H1 (cell line): ENCODE measurements around the gene PROK1. TPM values are rescaled to one million over a fixed set of nuclear protein-coding genes. Genes with fewer than 3 reads are reported as not detected.
A peak's percentile ranks its signal among the peaks of the same experiment; 100 is the strongest.

Source experiments
- CTCF ChIA-PET: fragments of 300-600 bp; sonication (Branson Sonifier 250); formaldehyde crosslinking; loops from one replicate; lab custom pipeline; 2021; ENCODE audit not compliant: partially characterized antibody; lab: Charles Lee
- POLR2A ChIA-PET: fragments of 300-600 bp; sonication (Branson Sonifier 250); formaldehyde crosslinking; loops from one replicate; lab custom pipeline; 2021; ENCODE audit warnings: inconsistent platforms; ENCODE audit not compliant: partially characterized antibody; lab: Charles Lee
- DNase-seq, 2 experiments: peaks; one replicate each; pipeline versions ENCODE4 v3.0.0 to v3.0.0-alpha.2; 2010 to 2022; ENCODE audit warnings: low spot score in 2 of 2, low read depth in 1 of 2, mixed read lengths in 1 of 2
- FAIRE-seq: peaks from 2 replicates; lab custom pipeline; 2011; peaks lifted over from hg19 to GRCh38; lab: Jason Lieb, UNC
- H2AFZ ChIP-seq: 2 replicates; pipeline ENCODE4 v1.8.1; 2012; ENCODE audit warnings: low read length, inconsistent platforms
- H2AK5ac ChIP-seq: 2 replicates; pipeline ENCODE4 v1.6.1; 2013; ENCODE audit warnings: low read depth, low read length
- H2BK120ac ChIP-seq: replicated peaks from 2 replicates; pipeline ENCODE3; 2013; ENCODE audit warnings: low read depth, low read length, inconsistent platforms
- H2BK12ac ChIP-seq: 2 replicates; pipeline ENCODE4 v1.6.1; 2013; ENCODE audit warnings: low read depth, low read length
- H2BK15ac ChIP-seq: 2 replicates; pipeline ENCODE4 v1.6.1; 2013; ENCODE audit warnings: low read length
- H2BK20ac ChIP-seq: 2 replicates; pipeline ENCODE4 v1.6.1; 2013; ENCODE audit warnings: low read length
- H2BK5ac ChIP-seq: 2 replicates; pipeline ENCODE4 v1.6.1; 2013; ENCODE audit warnings: low read depth, low read length
- H3K14ac ChIP-seq: 2 replicates; pipeline ENCODE4 v1.6.1; 2013; ENCODE audit warnings: inconsistent platforms; ENCODE audit not compliant: insufficient read length
- H3K18ac ChIP-seq: 2 replicates; pipeline ENCODE4 v1.6.1; 2013; ENCODE audit warnings: low read length; ENCODE audit errors: extremely low read depth
- H3K23ac ChIP-seq: 2 replicates; pipeline ENCODE4 v1.6.1; 2013; ENCODE audit warnings: inconsistent platforms; ENCODE audit not compliant: insufficient read length
- H3K23me2 ChIP-seq: 2 replicates; pipeline ENCODE4 v1.6.1; 2013; ENCODE audit warnings: low read depth, low read length
- H3K27ac ChIP-seq: 2 replicates; pipeline ENCODE4 v1.6.1; 2011; ENCODE audit warnings: low read depth, low read length, inconsistent platforms
- H3K27me3 ChIP-seq, 4 experiments: replicated peaks in 1 of 4; 1 replicate in 1 of 4; 2 replicates in 3 of 4; pipeline versions ENCODE4 v1.6.1 to v1.8.1; 2011 to 2013; ENCODE audit warnings: low read length in 3 of 4, mild to moderate bottlenecking in 3 of 4, inconsistent platforms in 2 of 4, mixed read lengths in 2 of 4, moderate library complexity in 1 of 4; ENCODE audit not compliant: control insufficient read depth in 3 of 4, insufficient read depth in 3 of 4; ENCODE audit errors: extremely low read depth in 1 of 4
- H3K36me3 ChIP-seq, 4 experiments: 2 replicates each; pipeline versions ENCODE4 v1.6.1 to v1.8.1; 2011 to 2013; ENCODE audit warnings: mild to moderate bottlenecking in 4 of 4, low read length in 3 of 4, moderate library complexity in 2 of 4, control low read depth in 1 of 4, inconsistent platforms in 1 of 4; ENCODE audit not compliant: insufficient read depth in 4 of 4, control insufficient read depth in 2 of 4
- H3K4ac ChIP-seq: replicated peaks from 2 replicates; pipeline ENCODE3; 2013; ENCODE audit warnings: low read length, low read depth, mixed read lengths, inconsistent platforms; ENCODE audit not compliant: insufficient read length
- H3K4me1 ChIP-seq, 4 experiments: replicated peaks in 1 of 4; 1 replicate in 1 of 4; 2 replicates in 3 of 4; pipeline versions ENCODE4 v1.6.1 to v1.8.1; 2011 to 2013; ENCODE audit warnings: low read length in 3 of 4, inconsistent platforms in 2 of 4, mixed read lengths in 1 of 4; ENCODE audit not compliant: insufficient read depth in 4 of 4, control insufficient read depth in 3 of 4
- H3K4me2 ChIP-seq, 2 experiments: 2 replicates each; pipeline versions ENCODE4 v1.6.1 to v1.8.1; 2011 to 2013; ENCODE audit warnings: low read depth in 2 of 2, low read length in 2 of 2, control low read depth in 1 of 2, inconsistent platforms in 1 of 2, mild to moderate bottlenecking in 1 of 2; ENCODE audit not compliant: insufficient read depth in 1 of 2
- H3K4me3 ChIP-seq, 4 experiments: fragments of 200-600, 300-600 bp in 1 of 4; sonication (generic), shearing (Covaris generic), sonication (Bioruptor Twin) in 1 of 4; 2 replicates each; pipeline versions ENCODE4 v1.5.1 to v1.8.1; 2011 to 2016; ENCODE audit warnings: low read length in 4 of 4, low read depth in 3 of 4, control low read depth in 2 of 4, inconsistent platforms in 2 of 4, mild to moderate bottlenecking in 2 of 4, mixed read lengths in 1 of 4, moderate library complexity in 1 of 4; ENCODE audit not compliant: insufficient read depth in 2 of 4; ENCODE audit errors: extremely low read depth in 1 of 4
- H3K56ac ChIP-seq: replicated peaks from 2 replicates; pipeline ENCODE3; 2013; ENCODE audit warnings: low read depth, mild to moderate bottlenecking, mixed read lengths, low read length, inconsistent platforms; ENCODE audit not compliant: insufficient read length
- H3K79me1 ChIP-seq: 2 replicates; pipeline ENCODE4 v1.6.1; 2013; ENCODE audit warnings: low read depth, low read length, control low read depth
- H3K79me2 ChIP-seq, 2 experiments: 2 replicates each; pipeline versions ENCODE4 v1.6.1 to v1.8.1; 2012 to 2013; ENCODE audit warnings: low read length in 2 of 2, mild to moderate bottlenecking in 2 of 2, inconsistent platforms in 1 of 2; ENCODE audit not compliant: insufficient read depth in 2 of 2, control insufficient read depth in 1 of 2
- H3K9ac ChIP-seq, 4 experiments: replicated peaks in 1 of 4; 1 replicate in 1 of 4; 2 replicates in 3 of 4; pipeline versions ENCODE4 v1.6.1 to v1.8.1; 2011 to 2013; ENCODE audit warnings: low read depth in 3 of 4, low read length in 3 of 4, control low read depth in 2 of 4, mild to moderate bottlenecking in 2 of 4, moderate library complexity in 2 of 4, inconsistent platforms in 1 of 4; ENCODE audit errors: extremely low read depth in 1 of 4
- H3K9me3 ChIP-seq, 2 experiments: 2 replicates each; pipeline versions ENCODE4 v1.6.1 to v1.8.1; 2012 to 2013; ENCODE audit warnings: mild to moderate bottlenecking in 2 of 2, moderate library complexity in 2 of 2, control low read depth in 1 of 2, inconsistent platforms in 1 of 2, low read depth in 1 of 2, low read length in 1 of 2, mixed read lengths in 1 of 2; ENCODE audit not compliant: insufficient read depth in 2 of 2
- H4K20me1 ChIP-seq, 2 experiments: replicated peaks in 1 of 2; 2 replicates each; pipeline versions ENCODE3 to v1.8.1; 2011 to 2013; ENCODE audit warnings: inconsistent platforms in 2 of 2, low read length in 2 of 2, mild to moderate bottlenecking in 1 of 2; ENCODE audit not compliant: insufficient read depth in 2 of 2, control insufficient read depth in 1 of 2
- H4K5ac ChIP-seq: 2 replicates; pipeline ENCODE4 v1.6.1; 2013; ENCODE audit warnings: low read length, low read depth, mixed read lengths, inconsistent platforms; ENCODE audit not compliant: insufficient read length
- H4K8ac ChIP-seq: 2 replicates; pipeline ENCODE4 v1.8.0; 2013; ENCODE audit warnings: mild to moderate bottlenecking, moderate library complexity, low read length, inconsistent platforms; ENCODE audit not compliant: insufficient read depth; ENCODE audit errors: extremely low read depth
- H4K91ac ChIP-seq: replicated peaks from 2 replicates; pipeline ENCODE3; 2013; ENCODE audit warnings: low read length, mixed read lengths, inconsistent platforms; ENCODE audit not compliant: insufficient read length
- ASH2L ChIP-seq: fragments of 200-600, 300-600 bp; sonication (generic); IDR thresholded peaks from one replicate; pipeline ENCODE4 v1.7.1; 2017; ENCODE audit warnings: low read length
- EGR1 ChIP-seq: IDR thresholded peaks from 2 replicates; pipeline ENCODE4 v1.6.1; 2011; ENCODE audit warnings: low read depth, low read length, borderline replicate concordance
- GTF2F1 ChIP-seq: IDR thresholded peaks from 2 replicates; pipeline ENCODE4 v1.6.1; 2012; ENCODE audit warnings: low read depth, low read length, improper control_type of control experiment, borderline replicate concordance
- RXRA ChIP-seq: IDR thresholded peaks from 2 replicates; pipeline ENCODE4 v1.6.1; 2011; ENCODE audit warnings: low read depth, mild to moderate bottlenecking, low read length, moderate library complexity; ENCODE audit not compliant: insufficient read depth
- SP1 ChIP-seq: IDR thresholded peaks from 2 replicates; pipeline ENCODE4 v1.6.1; 2011; ENCODE audit warnings: low read depth, low read length
- WGBS, 2 experiments: shearing (Covaris generic) in 1 of 2; methylation state at CpG; one replicate each; pipeline versions ENCODE4 v1.1.6 to v1.1.7; 2013 to 2015; ENCODE audit warnings: low lambda C conversion rate in 2 of 2, mixed read lengths in 2 of 2, inconsistent platforms in 1 of 2, low coverage in 1 of 2, missing lambda C conversion rate in 1 of 2; ENCODE audit not compliant: insufficient replicate concordance in 2 of 2, insufficient coverage in 1 of 2, insufficient read length in 1 of 2; ENCODE audit errors: extremely low coverage in 1 of 2, missing lambda C conversion rate in 1 of 2; 5-methylcytosine and 5-hydroxymethylcytosine counted together
- long read RNA-seq, 2 experiments: library from RNA in 1 of 2; library from capped mRNA in 1 of 2; stranded (forward); transcript quantifications; one replicate each; pipeline ENCODE4 v2.0.0, GENCODE V29; 2021; ENCODE audit warnings: inconsistent platforms in 1 of 2
- polyA minus RNA-seq, 3 experiments: library from RNA; depleted of rRNA, polyadenylated mRNA; stranded (reverse); fragments of >200 nt; gene quantifications; 1 replicate in 2 of 3; 2 replicates in 1 of 3; pipeline ENCODE4 v1.2.3, GENCODE V29; 2011
- polyA plus RNA-seq, 7 experiments: library from polyadenylated mRNA; depleted of rRNA in 3 of 7; stranded (reverse) in 5 of 7; unstranded in 2 of 7; fragments of >200 nt in 5 of 7; fragments of 200-250 nt in 2 of 7; gene quantifications; 1 replicate in 5 of 7; 2 replicates in 1 of 7; 4 replicates in 1 of 7; pipeline versions ENCODE4 v1.2.1 to v1.2.3, GENCODE V29; 2011 to 2013; ENCODE audit warnings: missing spikeins in 2 of 7, mixed read lengths in 2 of 7
- total RNA-seq: library from RNA; stranded (reverse); fragmentation: NEBNext Ultra II Directional; extraction: Animal tissue kit (Norgen Biotek cat#: 25700); gene quantifications from 2 replicates; pipeline ENCODE4 v1.2.1, GENCODE V29; 2021

PROK1 gene, protein sequence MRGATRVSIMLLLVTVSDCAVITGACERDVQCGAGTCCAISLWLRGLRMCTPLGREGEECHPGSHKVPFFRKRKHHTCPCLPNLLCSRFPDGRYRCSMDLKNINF
- total RNA-seq (not detected in 2 replicates), polyA plus RNA-seq (2011; rRNA removed) (0.12 and 0.20 TPM in 2 replicates), polyA minus RNA-seq (2011; rRNA and poly(A)+ RNA removed) (0.25 TPM in 1 of 2 replicates, not detected in the other)
- not detected for polyA plus RNA-seq (2011; cell fraction: cytosol; rRNA removed)
- polyA plus RNA-seq (2011; cell fraction: nucleus; rRNA removed), result 0.24 TPM
- 0.13 TPM in 1 of 4 replicates, not detected in the others for polyA plus RNA-seq (2012, experiment 1 of 2)
- not detected for polyA plus RNA-seq (2012, experiment 2 of 2)
- polyA plus RNA-seq (2013, experiment 1 of 2), result not detected
- not detected for polyA plus RNA-seq (2013, experiment 2 of 2)
- polyA minus RNA-seq (2011; cell fraction: cytosol; rRNA and poly(A)+ RNA removed), result not detected
- polyA minus RNA-seq (2011; cell fraction: nucleus; rRNA and poly(A)+ RNA removed), result not detected
- long read RNA-seq, experiment 1, result 0 reads
- long read RNA-seq, experiment 2, result 0 reads

- Histone ChIP-seq H3K23ac (no peak within 1 kb of the TSS), H3K9ac (no peak within 1 kb of the TSS), H3K79me2 (no peaks in the 10 kb centered on the region), H4K20me1 (no peaks in the 10 kb centered on the region), H4K91ac (no peak within 1 kb of the TSS), H3K36me3 (no peaks in the 10 kb centered on the region), H3K56ac (no peak within 1 kb of the TSS), H3K4me1 (peaks cover 2 to 5% (median 3%) of the 10 kb centered on the region in 4 experiments; a peak in 4 of 7 replicates), H3K79me1 (no peaks in the 10 kb centered on the region), H2BK15ac (no peak within 1 kb of the TSS), H3K14ac (no peak within 1 kb of the TSS), H3K4ac (no peak within 1 kb of the TSS), H3K23me2 (no peaks in the 10 kb centered on the region), H3K4me3 (no peak within 1 kb of the TSS), H3K4me2 (no peak within 1 kb of the TSS), H2BK20ac (0 out of 2 replicates have a peak within 1 kb of the TSS, but pooled peaks have one; percentile 25), H4K5ac (no peak within 1 kb of the TSS), H3K9me3 (no peaks in the 10 kb centered on the region), H2BK12ac (no peak within 1 kb of the TSS; the same call in 1 of the 2 replicates), H2BK120ac (no peak within 1 kb of the TSS), H4K8ac (0 out of 2 replicates have a peak within 1 kb of the TSS, but pooled peaks have one; percentile 28), H3K27me3 (no peaks in the 10 kb centered on the region), H2BK5ac (no peak within 1 kb of the TSS), H3K18ac (no peak within 1 kb of the TSS; the same call in 1 of the 2 replicates), H2AFZ (peak within 1 kb of the TSS; percentile 58; the same call in 1 of the 2 replicates), H2AK5ac (no peak within 1 kb of the TSS), H3K27ac (no peak within 1 kb of the TSS)
- POLR2A ChIA-PET, result no interaction called here
- WGBS, 2 experiments, result 84% methylated on average over 8 of the region's 8 CpGs; no CpG with 5 or more reads in 1 of the 2 experiments
- CTCF ChIA-PET, result interaction anchor here (1.0 to 35.1 kb wide), 6 partner anchors 9 to 248 kb away, joined by 3 to 828 read pairs (median 14); partner anchors contain the start of gene LAMTOR5
- no peak for FAIRE-seq
- no peak for DNase-seq
- no peak for TF ChIP-seq SP1
- no peak for TF ChIP-seq RXRA
- no peak for TF ChIP-seq EGR1
- TF ChIP-seq GTF2F1, result no peak
- no peak for TF ChIP-seq ASH2L
Measured at GRCh38 chr1:110450929-110451328, at the start of gene PROK1. PROK1 (plus strand) TSS chr1:110451149; CDS start chr1:110451217, 68 bp downstream.
